ENCODE results near the gene MTUS2. TPM values are rescaled to one million over a fixed set of nuclear protein-coding genes. Genes with fewer than 3 reads are reported as not detected.

The MTUS2 gene
- total RNA-seq, 1 experiment from 2014 or later: not detected

- Histone ChIP-seq H3K9me2 (replicated peaks; ENCODE audit: low read length) (no peaks in the 10 kb centered on the region), H3K27ac (ENCODE audit: low read length) (no peak overlapping the region), H4K20me1 (ENCODE audit: low read length) (no peaks in the 10 kb centered on the region), H2AFZ (ENCODE audit: low read length) (no peak overlapping the region), H3F3A (ENCODE audit: low read length, unreplicated experiment) (no peaks in the 10 kb centered on the region), H3K4me1 (ENCODE audit: insufficient read depth, low read length) (no peaks in the 10 kb centered on the region), H3K9ac (ENCODE audit: low read length) (no peak overlapping the region), H3K79me2 (ENCODE audit: low read length) (no peaks in the 10 kb centered on the region), H3K9me3 (ENCODE audit: low read length) (no peaks in the 10 kb centered on the region), H3K4me2 (ENCODE audit: low read length) (no peak overlapping the region), H3K36me3 (ENCODE audit: low read depth, low read length) (no peaks in the 10 kb centered on the region), H3K4me3 (ENCODE audit: low read length) (no peak overlapping the region), H3K27me3 (ENCODE audit: low read length) (no peaks in the 10 kb centered on the region; the same call in 1 of the 2 replicates)
- CTCF ChIA-PET: no interaction called here
- ATAC-seq (no peak), DNase-seq (no peak)
- POLR2A ChIA-PET (ENCODE audit: unreplicated experiment): no interaction called here
- intact Hi-C loops (cut with micrococcal nuclease): no loop called here
- TF ChIP-seq EZH2 (IDR thresholded peaks at IDR 0.05; ENCODE audit: low read length, unreplicated experiment) (no peak), CTCF (conservative IDR thresholded peaks at IDR 0.05; ENCODE audit: low read depth, low read length) (no peak), EZH2phosphoT487 (IDR thresholded peaks at IDR 0.05; ENCODE audit: borderline replicate concordance, low read length) (no peak)
- no TSS peak for BruUV-seq (replicated peaks)
Measured at GRCh38 chr13:29505511-29505910, 685.4 kb downstream of the MTUS2 start.

- no peaks in the 10 kb centered on the region for H3K9me2 ChIP-seq (replicated peaks; ENCODE audit: low read length)
- DNase-seq (no peak), ATAC-seq (no peak)
- H2AFZ ChIP-seq (ENCODE audit: low read length): no peak overlapping the region
- TF ChIP-seq EZH2phosphoT487 (IDR thresholded peaks at IDR 0.05; ENCODE audit: borderline replicate concordance, low read length): no peak
- no peak for TF ChIP-seq CTCF (conservative IDR thresholded peaks at IDR 0.05; ENCODE audit: low read depth, low read length)
- no peak for TF ChIP-seq EZH2 (IDR thresholded peaks at IDR 0.05; ENCODE audit: low read length, unreplicated experiment)
- no peaks in the 10 kb centered on the region; the same call in 1 of the 2 replicates for H3K27me3 ChIP-seq (ENCODE audit: low read length)
- POLR2A ChIA-PET (ENCODE audit: unreplicated experiment): no interaction called here
- no peaks in the 10 kb centered on the region for H3F3A ChIP-seq (ENCODE audit: low read length, unreplicated experiment)
- no TSS peak for BruUV-seq (replicated peaks)
- H3K9ac ChIP-seq (ENCODE audit: low read length): no peak overlapping the region
- H3K4me1 ChIP-seq (ENCODE audit: insufficient read depth, low read length): no peaks in the 10 kb centered on the region
- H3K4me3 ChIP-seq (ENCODE audit: low read length): no peak overlapping the region
- no peaks in the 10 kb centered on the region for H3K79me2 ChIP-seq (ENCODE audit: low read length)
- CTCF ChIA-PET: no interaction called here
- H3K9me3 ChIP-seq (ENCODE audit: low read length): no peaks in the 10 kb centered on the region
- no peaks in the 10 kb centered on the region for H3K36me3 ChIP-seq (ENCODE audit: low read depth, low read length)
- no peak overlapping the region for H3K4me2 ChIP-seq (ENCODE audit: low read length)
- intact Hi-C loops (cut with micrococcal nuclease): no loop called here
- no peaks in the 10 kb centered on the region for H4K20me1 ChIP-seq (ENCODE audit: low read length)
- H3K27ac ChIP-seq (ENCODE audit: low read length): no peak overlapping the region
Measured at GRCh38 chr13:29505950-29506349, 685.8 kb downstream of the MTUS2 start.

GRCh38 chr13:29507356-29507755, 687.2 kb downstream of the MTUS2 start:
- CTCF ChIA-PET: no interaction called here
- intact Hi-C loops (cut with micrococcal nuclease): no loop called here
- TSS peak; percentile 3 for BruUV-seq (replicated peaks)

More at GRCh38 chr13:29507356-29507755, 687.2 kb downstream of the MTUS2 start:
- Histone ChIP-seq H3K27me3 (ENCODE audit: low read length) (no peaks in the 10 kb centered on the region), H3K79me2 (ENCODE audit: low read length) (no peaks in the 10 kb centered on the region), H3K9me3 (ENCODE audit: low read length) (no peaks in the 10 kb centered on the region), H3F3A (ENCODE audit: low read length, unreplicated experiment) (no peaks in the 10 kb centered on the region), H3K4me2 (ENCODE audit: low read length) (no peak overlapping the region), H3K9me2 (replicated peaks; ENCODE audit: low read length) (no peaks in the 10 kb centered on the region), H4K20me1 (ENCODE audit: low read length) (no peaks in the 10 kb centered on the region), H3K27ac (ENCODE audit: low read length) (no peak overlapping the region), H3K9ac (ENCODE audit: low read length) (no peak overlapping the region), H3K4me3 (ENCODE audit: low read length) (no peak overlapping the region), H3K4me1 (ENCODE audit: insufficient read depth, low read length) (no peaks in the 10 kb centered on the region), H3K36me3 (ENCODE audit: low read depth, low read length) (no peaks in the 10 kb centered on the region), H2AFZ (ENCODE audit: low read length) (no peak overlapping the region)
- ATAC-seq (no peak), DNase-seq (no peak)
- TF ChIP-seq EZH2 (IDR thresholded peaks at IDR 0.05; ENCODE audit: low read length, unreplicated experiment) (no peak), EZH2phosphoT487 (IDR thresholded peaks at IDR 0.05; ENCODE audit: borderline replicate concordance, low read length) (no peak), CTCF (conservative IDR thresholded peaks at IDR 0.05; ENCODE audit: low read depth, low read length) (no peak)
- POLR2A ChIA-PET (ENCODE audit: unreplicated experiment): no interaction called here
